NCI-H2107 treated with DMSO at 0.1 percent for 48 hours (cell line): Measurements from ENCODE around the gene LRCH4.

Experiments
- DNase-seq: peaks from one replicate; lab custom pipeline; 2025; ENCODE audit not compliant: unreplicated experiment; lab: John Stamatoyannopoulos, UW

The LRCH4 gene

DNA sequence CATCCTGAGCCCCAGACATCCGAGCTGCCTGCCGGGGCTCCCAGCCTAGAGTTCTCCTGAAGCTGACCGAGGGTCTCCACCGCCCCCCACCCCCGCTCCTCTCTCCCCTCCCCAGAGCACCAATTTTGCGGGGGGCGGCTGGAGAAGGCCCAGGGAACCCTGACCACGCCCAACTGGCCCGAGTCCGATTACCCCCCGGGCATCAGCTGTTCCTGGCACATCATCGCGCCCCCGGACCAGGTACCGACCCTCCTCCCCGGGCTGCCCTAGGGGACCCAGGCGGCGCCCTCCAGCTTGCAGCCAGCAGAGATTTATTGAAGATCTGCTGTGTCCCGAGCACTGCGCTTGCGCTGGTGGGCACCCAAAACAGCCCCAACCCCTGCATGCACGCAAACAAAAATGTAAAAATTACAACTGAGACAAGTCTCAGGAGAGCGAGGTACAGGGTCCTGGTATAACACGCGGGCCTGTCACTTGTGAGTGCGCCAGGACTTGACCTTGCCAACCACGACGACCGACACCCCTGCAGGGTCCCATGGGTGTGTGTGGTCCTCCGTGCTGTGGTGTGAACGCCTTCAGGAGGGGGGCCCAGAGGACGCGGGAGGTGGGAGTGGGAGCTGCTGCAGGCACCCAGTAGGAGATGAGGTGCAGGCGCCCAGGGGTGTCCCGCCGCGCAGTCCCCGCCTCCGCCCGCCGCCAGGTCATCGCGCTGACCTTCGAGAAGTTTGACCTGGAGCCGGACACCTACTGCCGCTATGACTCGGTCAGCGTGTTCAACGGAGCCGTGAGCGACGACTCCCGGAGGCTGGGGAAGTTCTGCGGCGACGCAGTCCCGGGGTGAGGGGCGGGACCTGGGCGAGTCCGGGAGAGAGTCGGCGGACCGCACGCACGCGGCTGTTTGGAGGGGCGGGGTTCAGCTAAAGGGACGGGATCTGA, 19.3 kb upstream of the LRCH4 start:
- no peak for DNase-seq

GRCh38 chr7:100604028-100604975, 18.4 kb upstream of the LRCH4 start:
- no peak for DNase-seq

DNA sequence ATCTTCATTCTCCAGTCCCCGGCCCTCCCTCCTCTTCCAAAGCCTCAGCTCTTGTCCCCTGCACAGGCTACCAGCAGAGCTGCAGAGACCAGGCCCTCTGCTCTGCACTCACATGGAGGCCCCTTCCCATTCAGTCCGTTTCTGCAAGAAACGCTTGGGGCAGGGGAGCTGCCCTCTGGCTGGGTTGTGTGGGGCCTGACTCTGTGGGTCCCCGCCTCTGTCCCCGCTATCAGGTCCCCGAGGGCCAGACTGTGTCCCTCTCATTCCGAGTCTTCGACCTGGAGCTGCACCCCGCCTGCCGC, 17.7 kb upstream of the LRCH4 start:
- no peak for DNase-seq

DNA sequence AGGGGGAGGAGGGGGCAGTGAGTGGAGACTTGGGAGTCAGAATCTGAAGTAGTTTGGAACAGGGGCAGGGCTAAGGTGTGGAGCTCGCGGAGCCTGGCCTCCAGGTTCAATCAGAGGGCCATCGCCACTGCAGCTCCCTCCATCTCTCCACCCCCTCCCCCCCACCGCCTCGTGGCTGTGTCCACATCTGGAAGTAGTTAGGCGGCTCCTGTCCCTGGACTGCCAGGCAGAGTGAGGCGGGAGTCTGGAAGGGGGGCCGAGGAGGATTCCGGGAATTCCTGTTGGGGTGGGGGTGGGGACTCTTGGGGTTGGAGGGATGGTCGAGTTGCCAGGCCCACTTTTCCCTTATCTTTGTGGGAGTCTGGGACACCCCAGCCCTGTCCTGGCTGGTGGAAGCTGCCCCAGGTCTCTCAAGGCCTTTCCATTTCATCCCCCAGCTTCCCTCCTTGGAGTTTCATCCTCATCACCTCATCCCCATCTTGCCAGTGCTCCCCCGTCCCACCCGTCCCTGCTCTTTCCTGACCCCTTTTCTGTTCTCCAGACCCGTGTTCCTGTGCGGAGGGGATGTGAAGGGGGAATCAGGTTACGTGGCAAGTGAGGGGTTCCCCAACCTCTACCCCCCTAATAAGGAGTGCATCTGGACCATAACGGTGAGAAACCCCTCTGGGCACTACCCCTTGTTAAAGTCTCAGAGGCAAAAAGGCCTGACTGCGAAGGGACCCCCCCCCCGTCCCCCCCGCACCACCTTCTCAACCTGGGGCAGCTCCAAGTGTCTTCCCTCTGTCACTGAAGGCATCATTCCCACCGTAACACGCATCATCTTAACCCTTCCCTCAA, 17.2 kb upstream of the LRCH4 start:
- no peak for DNase-seq

DNA sequence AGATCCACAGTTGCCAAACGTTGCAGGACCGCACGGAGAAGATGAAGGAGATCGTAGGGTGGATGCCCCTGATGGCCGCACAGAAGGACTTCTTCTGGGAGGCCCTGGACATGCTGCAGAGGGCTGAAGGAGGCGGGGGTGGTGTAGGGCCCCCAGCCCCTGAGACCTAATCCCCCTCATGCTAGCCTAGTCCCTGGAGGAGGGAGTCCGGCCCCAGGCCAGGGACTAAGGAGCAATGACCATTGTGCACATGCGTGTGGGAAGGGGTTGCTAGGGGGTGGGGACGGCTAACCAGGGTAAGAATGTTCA, 14.8 kb upstream of the LRCH4 start:
- no peak for DNase-seq

- DNase-seq = no peak
Measured at GRCh38 chr7:100599911-100600729, 14.2 kb upstream of the LRCH4 start.

- no peak for DNase-seq
Measured at GRCh38 chr7:100598425-100598824, 12.5 kb upstream of the LRCH4 start.

GRCh38 chr7:100595188-100595587, 9.3 kb upstream of the LRCH4 start:
- no peak for DNase-seq

DNA sequence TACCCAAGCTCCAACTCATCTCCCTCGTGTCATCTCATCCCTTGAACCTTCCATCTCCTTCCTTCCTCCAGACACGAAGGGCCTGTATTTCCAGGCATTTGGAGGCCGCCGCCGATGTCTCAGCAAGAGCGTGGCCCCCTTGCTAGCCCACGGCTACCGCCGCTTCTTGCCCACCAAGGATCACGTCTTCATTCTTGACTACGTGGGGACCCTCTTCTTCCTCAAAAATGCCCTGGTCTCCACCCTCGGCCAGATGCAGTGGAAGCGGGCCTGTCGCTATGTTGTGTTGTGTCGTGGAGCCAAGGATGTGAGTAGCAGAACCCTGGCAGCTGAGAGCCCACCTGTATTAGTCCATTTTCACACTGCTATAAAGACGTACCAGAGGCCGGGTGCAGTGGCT, 5.7 kb upstream of the LRCH4 start:
- no peak for DNase-seq

- DNase-seq = no peak
Measured at GRCh38 chr7:100590077-100590737, 4.3 kb upstream of the LRCH4 start.

- DNase-seq = no peak
Measured at GRCh38 chr7:100589341-100589947, 3.5 kb upstream of the LRCH4 start.

DNA sequence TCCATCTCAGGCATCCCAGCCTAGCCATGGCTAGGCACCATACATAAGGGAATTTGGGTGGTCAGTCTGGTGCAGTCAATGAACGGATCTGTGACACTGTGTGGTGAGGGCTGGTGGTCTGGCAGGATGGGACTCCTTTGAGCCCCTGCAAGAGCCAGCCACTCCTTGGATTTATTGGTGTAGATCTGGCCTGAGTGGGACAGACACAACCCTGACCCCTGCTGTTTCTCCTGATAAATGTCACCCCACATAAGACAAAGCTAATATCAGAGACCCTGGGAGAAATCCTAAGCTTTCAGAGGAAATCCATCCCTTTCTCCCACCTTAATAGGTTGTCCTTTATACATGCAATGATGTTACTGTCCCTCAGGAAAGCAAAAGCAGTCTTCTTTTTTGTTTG, 2.5 kb upstream of the LRCH4 start:
- DNase-seq = no peak

- DNase-seq = peak; percentile 99
Measured at GRCh38 chr7:100586266-100587025, 517 bp upstream of the LRCH4 start, which contains the start of gene FBXO24. Gene FBXO24 (plus strand): TSS chr7:100586328. CDS start chr7:100586626, 298 bp downstream.

GRCh38 chr7:100584683-100585510, 1.0 kb downstream of the LRCH4 start:
- DNase-seq = peak; percentile 25

DNA sequence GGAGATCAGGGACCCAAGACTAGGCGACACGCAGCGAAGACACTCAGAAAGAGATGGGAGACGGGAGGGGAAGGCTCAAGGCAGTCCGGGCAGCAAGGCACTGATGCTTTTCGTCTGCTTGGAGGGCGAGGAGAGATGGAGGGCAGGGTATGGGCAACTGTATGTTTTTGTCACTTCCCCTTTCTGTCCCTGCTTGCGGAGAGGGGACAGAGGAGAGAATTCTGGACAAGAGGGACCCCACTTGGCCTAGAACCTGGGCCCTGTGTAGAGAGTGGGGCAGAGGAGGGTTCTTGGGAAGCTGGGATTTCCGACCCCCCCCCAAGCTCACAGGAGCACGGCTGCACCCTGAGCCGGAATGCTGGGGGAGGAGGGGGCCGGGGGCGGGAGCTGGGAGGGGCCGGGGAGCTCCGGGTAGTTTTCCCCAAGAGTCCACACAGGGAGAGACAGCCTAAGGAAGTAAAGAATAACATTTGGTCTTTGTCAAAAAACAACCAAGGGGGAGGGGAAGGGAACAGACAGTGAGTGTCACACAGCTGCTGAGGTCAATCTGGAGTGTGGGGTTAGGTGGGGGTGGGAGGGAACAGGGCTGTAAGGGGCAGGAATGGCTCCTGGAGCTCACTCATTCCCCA, 1.8 kb downstream of the LRCH4 start:
- DNase-seq = no peak

GRCh38 chr7:100583132-100584053, 2.5 kb downstream of the LRCH4 start:
- no peak for DNase-seq
